OCI-LY7 (cell line): ENCODE data around the gene CLEC4E.

Experiments
- EZH2phosphoT487 ChIP-seq: fragments of 200-600 bp; sonication (generic); IDR thresholded peaks from 2 replicates; pipeline ENCODE4 v1.6.1; 2018; ENCODE audit warnings: low read depth, borderline replicate concordance, mild to moderate bottlenecking, mixed run types, antibody characterized with exemption, low read length, moderate library complexity, mixed read lengths
- TF ChIP-seq, protein P1 (sequence below): fragments of 200-600 bp; sonication (generic); conservative IDR thresholded peaks from 2 replicates; pipeline ENCODE4 v1.5.1; 2014; ENCODE audit warnings: mild to moderate bottlenecking, antibody characterized with exemption, low read length, moderate library complexity, mixed read lengths

DNA sequence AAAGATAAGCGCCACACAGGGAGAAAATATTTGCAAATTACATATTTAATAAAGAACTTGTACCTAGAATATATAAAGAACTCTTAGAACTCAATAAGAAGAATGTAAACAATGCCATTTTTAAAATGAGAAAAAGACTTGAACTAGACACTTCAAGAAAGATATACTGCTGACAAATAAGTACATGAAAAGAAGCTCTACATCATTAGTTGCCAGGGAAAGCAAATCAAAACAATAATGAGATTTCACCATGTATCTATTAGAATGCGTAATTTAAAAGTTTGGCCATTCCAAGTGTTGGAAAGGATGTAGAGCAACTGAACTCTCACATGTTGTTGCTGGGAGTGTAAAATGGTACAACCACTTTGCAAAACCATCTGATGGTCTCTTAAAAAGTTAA is 6.9 kb upstream of the CLEC4E start:
- TF ChIP-seq EZH2phosphoT487, result no peak
- TF ChIP-seq, protein P1, sequence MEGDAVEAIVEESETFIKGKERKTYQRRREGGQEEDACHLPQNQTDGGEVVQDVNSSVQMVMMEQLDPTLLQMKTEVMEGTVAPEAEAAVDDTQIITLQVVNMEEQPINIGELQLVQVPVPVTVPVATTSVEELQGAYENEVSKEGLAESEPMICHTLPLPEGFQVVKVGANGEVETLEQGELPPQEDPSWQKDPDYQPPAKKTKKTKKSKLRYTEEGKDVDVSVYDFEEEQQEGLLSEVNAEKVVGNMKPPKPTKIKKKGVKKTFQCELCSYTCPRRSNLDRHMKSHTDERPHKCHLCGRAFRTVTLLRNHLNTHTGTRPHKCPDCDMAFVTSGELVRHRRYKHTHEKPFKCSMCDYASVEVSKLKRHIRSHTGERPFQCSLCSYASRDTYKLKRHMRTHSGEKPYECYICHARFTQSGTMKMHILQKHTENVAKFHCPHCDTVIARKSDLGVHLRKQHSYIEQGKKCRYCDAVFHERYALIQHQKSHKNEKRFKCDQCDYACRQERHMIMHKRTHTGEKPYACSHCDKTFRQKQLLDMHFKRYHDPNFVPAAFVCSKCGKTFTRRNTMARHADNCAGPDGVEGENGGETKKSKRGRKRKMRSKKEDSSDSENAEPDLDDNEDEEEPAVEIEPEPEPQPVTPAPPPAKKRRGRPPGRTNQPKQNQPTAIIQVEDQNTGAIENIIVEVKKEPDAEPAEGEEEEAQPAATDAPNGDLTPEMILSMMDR, result no peak
